AG09309 (cell line): ENCODE results near the gene SERP2.

ENCODE experiments used
- DNase-seq: peaks from one replicate; pipeline ENCODE4 v3.0.0-alpha.2; 2010; ENCODE audit warnings: low read depth
- H3K4me3 ChIP-seq: 2 replicates; pipeline ENCODE4 v1.5.1; 2011; ENCODE audit warnings: mild to moderate bottlenecking, low read depth, low read length, moderate library complexity; ENCODE audit not compliant: control insufficient read depth
- TF ChIP-seq, protein P1 (sequence below): IDR thresholded peaks from 2 replicates; pipeline ENCODE4 v1.5.1; 2011; ENCODE audit warnings: mild to moderate bottlenecking, low read depth, low read length, inconsistent platforms; ENCODE audit not compliant: insufficient read depth, control insufficient read depth; ENCODE audit errors: missing control alignments

The SERP2 gene

GRCh38 chr13:44425815-44426078 lies 52.1 kb downstream of the SERP2 start:
- H3K4me3 ChIP-seq: no peak overlapping the region
- TF ChIP-seq, protein P1, sequence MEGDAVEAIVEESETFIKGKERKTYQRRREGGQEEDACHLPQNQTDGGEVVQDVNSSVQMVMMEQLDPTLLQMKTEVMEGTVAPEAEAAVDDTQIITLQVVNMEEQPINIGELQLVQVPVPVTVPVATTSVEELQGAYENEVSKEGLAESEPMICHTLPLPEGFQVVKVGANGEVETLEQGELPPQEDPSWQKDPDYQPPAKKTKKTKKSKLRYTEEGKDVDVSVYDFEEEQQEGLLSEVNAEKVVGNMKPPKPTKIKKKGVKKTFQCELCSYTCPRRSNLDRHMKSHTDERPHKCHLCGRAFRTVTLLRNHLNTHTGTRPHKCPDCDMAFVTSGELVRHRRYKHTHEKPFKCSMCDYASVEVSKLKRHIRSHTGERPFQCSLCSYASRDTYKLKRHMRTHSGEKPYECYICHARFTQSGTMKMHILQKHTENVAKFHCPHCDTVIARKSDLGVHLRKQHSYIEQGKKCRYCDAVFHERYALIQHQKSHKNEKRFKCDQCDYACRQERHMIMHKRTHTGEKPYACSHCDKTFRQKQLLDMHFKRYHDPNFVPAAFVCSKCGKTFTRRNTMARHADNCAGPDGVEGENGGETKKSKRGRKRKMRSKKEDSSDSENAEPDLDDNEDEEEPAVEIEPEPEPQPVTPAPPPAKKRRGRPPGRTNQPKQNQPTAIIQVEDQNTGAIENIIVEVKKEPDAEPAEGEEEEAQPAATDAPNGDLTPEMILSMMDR: no peak
- no peak for DNase-seq

GRCh38 chr13:44426461-44426860 lies 52.8 kb downstream of the SERP2 start:
- DNase-seq: no peak
- H3K4me3 ChIP-seq: no peak overlapping the region
- TF ChIP-seq, protein P1: no peak

DNA sequence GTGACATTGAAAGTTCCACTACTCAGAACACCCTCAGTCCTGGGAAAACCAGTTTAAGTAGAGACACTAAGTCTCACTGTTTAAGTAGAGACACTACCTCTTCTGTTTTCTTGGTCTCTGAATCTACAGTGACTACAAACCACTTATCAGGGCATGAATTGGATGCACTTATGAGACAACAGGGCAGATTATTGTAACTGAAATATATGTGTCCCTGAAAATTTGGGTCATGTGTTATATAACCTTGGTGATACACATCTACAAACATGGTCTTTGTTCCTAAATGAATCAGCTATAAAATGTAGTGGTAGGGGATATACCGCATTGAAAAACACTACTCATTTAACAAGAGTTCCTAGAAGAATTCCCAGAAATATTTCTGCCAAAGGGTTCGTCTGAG lies 55.7 kb downstream of the SERP2 start:
- DNase-seq: no peak
- TF ChIP-seq, protein P1: no peak
- H3K4me3 ChIP-seq: no peak overlapping the region

DNA sequence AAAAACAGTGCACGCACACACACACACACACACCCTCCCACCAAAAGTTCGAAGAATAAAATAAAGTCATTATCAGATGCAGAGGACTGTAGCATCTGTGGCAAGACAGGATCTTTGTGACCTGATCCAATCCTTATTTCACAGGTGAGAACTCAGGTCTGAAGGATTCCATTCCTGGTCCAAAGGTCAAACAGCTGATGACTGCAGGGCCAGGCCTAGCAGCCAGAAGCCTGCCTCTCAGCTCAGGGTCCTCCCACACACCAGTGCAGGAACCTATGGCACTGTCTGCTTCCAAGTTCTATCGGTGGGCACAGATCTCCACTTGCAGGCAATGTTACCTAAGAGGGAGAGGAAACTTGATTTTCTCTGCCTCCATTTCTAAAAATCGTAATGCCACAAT lies 57.5 kb downstream of the SERP2 start:
- DNase-seq: no peak

DNA sequence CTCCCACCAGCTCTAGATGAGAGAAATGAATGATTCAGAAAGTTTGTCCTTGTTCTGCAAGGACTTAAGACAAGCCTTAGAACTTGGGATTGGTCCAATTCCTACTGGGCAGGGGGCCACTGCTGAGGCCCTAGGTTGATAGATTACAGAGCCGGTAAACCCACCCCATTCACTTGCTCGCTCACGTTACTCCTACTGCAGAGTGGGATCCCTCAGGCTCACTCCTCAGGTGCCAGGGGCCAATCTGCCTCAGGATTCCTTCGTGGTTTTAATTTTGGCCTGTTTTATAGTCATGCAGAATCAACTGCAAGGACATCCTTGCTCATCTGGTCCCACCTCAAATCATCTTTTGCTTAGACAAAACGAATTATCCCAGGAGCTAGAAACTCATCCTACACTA lies 59.0 kb downstream of the SERP2 start:
- DNase-seq: no peak
- TF ChIP-seq, protein P1: no peak
- no peak overlapping the region for H3K4me3 ChIP-seq

More for the DNA sequence above, 57.5 kb downstream of the SERP2 start:
- no peak overlapping the region for H3K4me3 ChIP-seq
- TF ChIP-seq, protein P1: no peak

GRCh38 chr13:44433863-44434765 lies 60.5 kb downstream of the SERP2 start:
- DNase-seq: no peak
- H3K4me3 ChIP-seq: peak overlapping the region; percentile 68
- TF ChIP-seq, protein P1: no peak
